GM18508 (cell line): Measurements from ENCODE around the gene CLRN3.

Experiments
- ATAC-seq: cut with Tn5 transposase; IDR thresholded peaks from one replicate; pipeline ENCODE4 v1.9.1; 2021; ENCODE audit warnings: moderate number of reproducible peaks; ENCODE audit not compliant: insufficient read depth, unreplicated experiment

Gene CLRN3

DNA sequence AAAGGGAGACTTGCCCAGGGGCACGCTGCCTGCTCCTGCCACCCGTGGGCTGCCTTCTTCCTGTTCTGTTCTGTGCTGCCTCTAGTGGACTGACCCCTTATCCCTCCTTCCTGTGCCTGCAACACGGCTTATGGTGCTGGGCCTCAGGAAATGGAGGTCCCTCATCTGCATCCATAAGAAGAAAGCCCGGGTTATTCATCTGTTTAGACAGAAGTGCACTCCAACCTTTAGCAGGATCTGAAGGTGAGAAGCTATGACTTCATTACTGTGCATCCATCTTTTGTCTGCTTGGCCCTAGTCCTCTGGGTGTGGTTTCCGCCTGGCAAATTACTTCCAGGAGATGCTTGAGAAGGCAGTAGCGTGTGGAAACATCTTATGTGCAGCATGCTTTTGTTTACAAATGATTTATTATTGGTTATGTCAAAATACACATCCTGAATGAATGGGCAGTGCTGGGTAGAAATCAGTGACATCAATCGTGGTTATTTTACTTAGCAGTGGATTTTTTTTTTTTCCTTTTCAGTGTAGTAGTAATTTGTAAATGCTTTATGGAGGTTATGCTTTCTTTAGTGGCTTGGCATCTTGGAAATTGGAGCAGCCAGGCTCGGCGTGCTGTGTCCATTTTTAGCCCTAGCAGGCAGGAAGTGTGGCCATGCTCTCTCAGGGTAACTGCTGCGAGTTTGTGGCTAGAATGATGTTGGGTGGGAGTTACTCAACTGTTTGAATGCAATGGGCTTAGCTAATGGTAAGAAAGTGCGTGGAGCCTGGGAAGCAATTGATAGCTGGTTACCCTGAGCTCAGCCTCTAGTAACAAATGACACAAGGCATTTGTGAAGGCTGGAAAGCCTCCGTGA, 26.9 kb upstream of the CLRN3 start:
- no peak for ATAC-seq

DNA sequence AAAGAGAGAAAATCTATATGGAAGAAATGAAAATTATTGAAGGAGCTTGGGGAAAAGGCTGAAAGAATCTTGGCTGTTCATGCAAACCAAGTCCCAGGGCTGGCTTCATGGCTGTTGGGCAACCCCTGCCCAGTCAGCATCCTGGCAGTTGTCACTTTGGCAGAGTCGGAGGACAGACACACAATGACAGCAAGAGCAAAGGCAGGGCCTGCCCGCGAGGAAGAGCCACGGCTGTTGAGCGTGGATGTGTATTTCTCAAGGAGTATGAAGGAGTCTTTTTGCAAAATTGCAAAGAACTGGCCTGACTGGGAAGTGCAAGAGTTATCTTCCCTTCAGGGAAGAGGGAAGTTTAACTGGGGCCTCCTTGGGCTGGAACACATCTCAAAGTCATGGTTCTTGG, 25.8 kb upstream of the CLRN3 start:
- no peak for ATAC-seq

DNA sequence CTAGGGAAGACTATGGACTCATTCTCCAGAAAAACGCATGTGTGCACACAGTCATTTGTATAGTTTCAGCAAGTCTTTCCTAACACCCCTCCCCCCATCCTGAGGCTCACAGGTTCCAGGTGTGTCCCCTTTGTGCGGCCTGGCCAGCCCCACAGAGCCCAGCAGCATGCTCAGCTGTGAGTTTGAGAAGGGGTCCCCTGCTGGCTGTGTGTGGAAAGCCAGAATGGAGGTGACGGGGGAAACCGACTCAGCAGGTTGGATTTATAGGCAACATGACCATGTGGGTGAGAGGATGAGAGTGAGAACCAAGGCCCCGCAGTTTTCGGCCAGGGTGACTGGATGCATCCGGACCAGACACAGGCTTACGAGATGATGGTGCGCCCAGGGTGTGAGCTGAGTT, 24.1 kb upstream of the CLRN3 start:
- ATAC-seq: no peak

DNA sequence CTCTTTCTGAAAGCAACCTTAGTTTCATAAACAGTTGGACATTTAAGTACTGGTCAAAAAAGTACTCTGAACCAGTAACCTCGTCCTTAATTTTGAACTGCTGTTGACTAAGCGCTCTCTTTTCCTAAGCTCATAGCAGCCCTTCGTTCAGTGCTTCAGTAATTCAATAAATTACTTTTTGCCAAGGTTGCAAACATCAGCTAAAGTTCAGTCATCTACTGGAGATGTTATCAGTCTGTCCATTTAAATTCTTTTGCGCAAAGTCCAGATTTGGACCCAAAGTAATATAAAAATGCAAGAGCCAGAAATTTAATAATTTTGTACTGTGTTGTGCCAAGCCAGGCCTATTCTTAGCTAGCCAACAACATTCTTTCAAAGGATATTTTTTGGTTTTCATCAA, 22.6 kb upstream of the CLRN3 start:
- no peak for ATAC-seq

DNA sequence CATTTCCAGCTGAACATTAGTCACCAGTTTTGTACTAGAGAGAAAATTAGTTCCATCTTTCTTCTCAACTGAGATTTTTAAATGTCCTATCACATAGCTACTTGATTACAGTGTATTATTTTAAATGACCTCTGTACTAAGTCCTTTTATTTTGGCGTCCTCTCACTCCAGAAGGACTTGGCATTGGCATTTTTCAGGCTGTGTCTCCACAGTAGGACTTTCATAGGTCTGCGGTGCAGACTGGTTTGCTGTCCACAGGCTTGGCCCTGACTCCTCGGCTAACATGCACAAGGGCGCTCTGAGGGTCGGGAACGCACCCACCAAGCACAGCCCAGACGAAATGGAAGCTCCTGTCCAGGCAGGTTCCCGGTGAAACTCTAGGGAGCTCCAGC, 20.6 kb upstream of the CLRN3 start:
- no peak for ATAC-seq

DNA sequence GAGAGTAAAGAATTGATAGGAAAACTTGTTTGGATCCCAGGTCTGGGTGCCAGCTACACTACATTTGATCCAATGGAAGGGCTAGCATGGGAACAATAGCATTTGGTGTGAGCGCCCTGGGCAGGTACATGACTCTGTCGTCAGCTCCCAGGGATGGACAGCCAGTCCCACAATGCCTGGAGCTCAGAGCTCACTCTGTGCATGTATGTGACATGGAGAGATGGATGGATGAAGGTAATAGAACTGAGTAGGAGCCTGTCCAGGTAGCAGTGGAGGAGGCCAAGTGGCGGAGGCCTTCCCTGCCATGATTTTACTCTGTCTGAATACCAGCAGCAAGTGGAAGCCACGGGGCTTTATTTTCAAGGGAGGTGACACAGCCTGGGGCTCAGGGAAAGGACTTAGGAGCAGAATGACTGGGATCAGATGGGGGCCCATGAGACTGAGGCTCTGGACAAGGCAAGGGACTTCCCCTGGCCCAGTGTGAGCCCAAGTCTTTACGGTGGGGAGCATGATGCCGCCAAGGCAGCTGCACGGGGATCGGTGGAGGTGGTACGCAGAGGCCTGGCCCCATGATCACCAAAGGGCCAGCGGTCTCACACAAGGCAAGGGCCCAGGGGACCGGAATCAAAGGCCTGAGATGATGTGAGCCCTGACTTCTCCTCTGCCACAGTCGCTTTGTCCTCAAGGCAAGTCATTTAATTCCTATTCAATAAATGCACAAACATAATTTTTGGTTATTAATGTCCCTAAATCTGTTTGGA, 20.0 kb upstream of the CLRN3 start:
- no peak for ATAC-seq

DNA sequence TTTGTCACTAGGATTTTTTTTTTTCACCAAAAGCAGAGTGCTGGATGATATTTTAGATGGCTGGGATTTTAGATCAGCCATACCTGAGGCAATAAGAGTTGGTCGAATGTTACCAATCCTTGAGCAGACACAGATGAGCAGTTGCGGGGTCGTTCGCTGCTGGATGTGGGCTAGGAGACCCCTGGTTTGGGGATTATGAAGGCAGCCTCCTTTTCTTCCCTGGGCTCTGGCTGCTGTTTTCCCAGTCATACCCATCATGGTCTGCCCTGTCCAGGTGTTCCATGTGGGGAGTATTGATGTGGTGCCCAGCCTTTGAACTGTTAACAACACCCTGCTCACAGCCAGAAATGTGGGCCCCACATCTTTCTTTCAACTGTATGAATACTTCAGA, 19.1 kb upstream of the CLRN3 start:
- ATAC-seq: no peak

DNA sequence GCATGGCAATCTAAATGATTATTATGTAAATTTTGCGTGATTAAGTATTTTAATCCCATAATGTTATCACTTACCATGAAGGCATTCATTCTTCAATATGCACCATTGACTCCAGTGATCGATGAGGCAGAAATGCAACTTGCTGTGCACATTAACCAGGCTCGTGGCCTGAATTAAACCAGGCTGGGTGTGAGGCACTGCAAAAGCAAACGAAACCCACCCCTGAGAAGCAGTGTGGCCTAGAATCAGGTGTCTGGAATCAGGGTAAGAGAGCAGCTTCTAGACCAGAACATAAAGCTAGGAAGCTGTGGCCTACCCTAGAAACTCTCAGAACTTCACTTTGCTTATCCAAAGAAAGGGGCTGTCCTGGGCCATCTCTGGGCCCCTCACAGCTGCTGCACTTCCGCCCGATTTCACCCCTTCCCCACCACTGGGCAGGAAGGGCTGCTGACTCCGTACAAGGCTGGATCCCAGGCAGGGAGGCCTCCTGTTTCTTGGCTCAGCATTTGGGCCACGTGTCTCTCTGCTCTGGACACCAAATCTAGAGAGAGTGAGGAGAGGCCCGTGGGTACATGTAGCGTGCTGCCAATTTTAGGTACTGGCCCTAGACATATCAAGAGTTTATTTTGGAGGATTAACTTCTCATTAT, 18.6 kb upstream of the CLRN3 start:
- ATAC-seq: no peak

DNA sequence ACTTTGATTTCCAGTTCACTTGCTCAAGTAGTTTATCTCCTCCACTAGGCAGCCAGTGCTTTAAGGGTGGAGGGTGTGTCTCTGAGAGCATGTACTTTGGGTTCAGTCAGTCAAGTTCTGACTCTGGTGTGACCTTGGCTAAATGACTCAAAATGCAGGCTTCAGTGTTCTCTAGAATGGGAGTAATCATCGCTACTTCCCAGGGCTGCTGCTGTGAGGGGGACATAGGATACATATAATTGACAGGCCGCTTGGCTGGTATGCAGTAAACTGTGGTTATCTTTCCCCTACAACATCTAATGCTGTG, 17.7 kb upstream of the CLRN3 start:
- no peak for ATAC-seq

DNA sequence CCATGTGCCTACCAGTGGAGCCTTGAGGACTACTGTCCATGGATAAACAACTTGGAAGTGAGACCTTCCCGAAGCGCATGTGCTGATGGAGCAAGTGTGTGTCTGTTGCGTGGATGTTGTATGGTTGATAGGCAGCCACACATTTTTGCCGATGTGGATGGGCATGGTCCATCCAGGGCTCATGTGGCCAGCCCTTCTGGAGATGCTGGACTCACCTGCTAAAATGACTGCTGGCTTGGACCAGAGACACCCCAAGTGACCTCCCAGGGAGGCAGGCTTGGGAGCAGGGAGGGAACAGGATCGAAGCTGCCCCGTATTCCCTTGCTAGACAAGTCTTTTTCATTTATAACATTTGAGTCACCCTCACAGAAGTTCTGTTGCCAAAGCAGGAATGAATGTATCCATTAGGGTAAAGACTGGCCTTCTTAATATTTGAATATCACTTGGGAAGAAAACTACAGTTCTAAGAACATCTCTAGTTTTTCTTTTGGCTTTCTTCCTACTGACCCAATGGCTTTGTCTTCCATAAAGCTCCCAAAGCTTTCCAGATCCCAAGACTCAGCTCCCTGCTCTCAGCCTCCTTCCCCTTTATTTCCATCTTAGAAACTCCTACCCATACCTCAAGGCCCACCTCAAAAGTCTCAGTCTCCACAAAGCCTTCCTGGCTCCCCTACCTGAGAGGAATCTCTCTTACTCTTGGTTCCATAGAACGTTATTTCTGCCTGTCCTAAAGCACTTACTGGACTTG, 17.1 kb upstream of the CLRN3 start:
- no peak for ATAC-seq

DNA sequence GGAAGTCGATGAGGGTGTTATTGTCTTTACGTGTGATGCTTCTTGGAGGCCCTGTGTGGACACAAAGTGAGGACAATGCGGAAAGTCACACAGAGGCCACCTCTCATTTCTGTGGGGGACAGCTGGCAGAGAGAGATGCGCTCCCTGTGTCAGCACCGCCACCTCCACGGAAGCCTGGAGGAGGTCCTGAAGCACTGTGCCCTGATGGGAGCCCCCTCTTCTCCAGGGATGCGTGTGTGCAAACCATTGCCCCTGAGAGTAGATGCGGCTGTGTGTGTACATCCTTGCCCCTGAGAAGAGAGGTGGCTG, 16.2 kb upstream of the CLRN3 start:
- ATAC-seq: no peak

DNA sequence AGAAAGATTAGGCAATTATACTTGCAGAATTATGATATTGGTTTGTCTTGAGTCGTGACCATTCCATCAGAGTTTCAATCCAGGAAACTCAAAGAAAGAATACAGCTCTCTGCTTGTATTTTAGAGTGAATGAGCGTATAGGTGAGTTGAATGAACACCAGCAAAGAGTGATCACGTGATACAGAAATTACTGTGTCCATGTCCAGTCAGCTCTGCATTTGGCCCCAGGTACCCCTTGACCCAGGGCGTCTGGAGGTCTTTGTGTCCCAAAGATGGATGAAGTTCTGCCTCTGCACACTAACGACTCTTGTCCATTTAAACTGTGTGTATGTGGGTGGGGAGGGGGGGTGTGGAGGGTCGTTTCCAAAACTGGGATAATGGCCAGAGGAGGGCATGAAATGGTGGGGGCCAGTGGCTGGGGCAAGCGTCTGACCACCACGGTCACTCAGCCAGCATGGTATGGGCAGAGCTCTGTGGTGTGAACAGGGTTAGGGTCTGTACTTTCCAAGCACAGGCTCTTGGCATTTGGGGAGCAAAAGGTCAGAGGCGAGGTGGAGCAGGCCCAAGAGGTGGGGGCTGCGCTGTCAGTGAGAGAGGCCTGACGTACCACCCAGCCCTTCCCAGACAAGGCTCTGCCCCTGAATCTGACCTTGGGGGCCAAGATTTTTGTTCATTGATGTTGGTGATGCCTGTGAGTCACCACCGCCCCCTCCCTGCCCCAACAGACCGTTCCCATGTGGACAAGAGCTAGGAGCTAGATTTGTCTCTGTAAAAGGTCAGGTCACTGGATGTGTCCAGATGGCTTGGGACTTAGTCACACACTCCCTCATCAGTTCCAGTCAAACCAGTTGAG, 15.6 kb upstream of the CLRN3 start:
- no peak for ATAC-seq

DNA sequence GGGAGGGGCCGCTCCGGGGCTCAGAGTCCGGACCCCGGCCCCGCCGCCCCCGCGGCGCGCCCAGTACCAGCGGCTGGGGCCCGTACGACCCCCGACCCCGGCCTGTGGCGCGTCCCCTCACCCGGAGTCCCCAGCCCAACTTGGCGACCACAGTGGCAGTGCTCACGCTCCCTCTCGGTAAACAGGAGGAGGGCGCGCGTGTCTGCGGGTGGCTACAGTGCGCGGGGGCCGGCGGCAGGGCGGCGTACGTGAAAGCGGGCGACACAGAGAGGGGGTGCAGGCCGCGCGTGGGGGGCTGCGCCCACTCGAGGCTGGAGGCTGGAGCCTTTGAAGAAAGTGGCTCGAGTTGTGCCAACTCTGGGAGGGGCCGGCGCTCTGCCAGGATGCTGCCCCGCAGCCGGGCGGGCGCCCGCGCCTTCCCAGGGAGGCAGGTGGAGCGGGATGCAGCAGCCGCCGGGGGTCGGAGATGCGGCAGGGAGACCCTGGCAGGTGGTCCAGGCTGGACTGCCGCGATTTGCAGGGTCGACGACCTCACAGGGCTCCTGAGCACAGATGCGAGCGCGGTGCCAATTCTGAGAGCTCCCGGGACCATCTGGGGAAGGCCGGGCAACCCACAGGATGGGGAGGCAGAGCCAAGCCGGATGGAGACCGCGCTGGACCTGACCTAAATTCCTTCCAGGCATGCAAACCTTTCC, 14.8 kb upstream of the CLRN3 start:
- no peak for ATAC-seq

DNA sequence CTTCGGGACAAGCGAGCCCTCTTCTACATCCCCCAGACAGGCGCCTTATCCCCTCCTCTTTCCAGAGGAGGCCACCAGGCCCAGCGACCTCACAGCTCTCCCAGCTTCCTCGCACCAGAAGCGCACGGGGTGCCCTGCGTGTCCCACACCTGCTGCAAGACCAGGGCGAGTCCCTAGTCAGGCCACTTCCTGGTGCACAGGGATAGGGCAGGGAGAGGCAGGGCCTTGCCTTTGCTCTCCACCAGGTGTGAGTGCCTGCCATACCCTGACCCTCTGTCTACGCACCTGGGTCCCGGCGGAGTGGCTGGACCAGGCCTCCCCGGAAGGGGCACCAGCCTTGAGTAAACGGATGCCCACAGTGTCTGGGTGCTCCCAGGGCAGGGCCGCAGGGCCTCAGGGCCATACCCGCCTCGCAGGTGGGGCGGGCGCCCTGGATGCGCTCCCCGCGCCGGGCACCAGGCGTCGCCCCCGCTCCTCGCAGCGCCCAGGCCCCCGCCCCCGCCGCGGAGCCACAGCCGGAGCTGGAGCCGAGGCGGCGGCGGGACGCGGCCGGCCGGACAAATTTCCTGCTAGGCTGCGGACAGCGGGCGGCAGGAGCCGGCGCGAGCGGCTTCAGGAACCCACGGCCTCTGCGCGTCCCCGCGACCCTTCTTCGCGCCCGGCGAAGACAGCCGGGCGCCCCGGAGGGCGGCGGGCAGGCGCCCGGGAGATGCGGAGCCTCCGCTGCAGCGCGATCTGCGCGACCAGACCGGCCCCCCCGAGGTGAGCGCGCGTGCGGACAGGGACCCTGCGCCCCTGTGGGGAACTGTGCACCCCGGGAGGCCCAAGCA, 14.0 kb upstream of the CLRN3 start, which contains the start of gene PTPRE:
Gene PTPRE, plus strand, starts transcription at position 556 of the 830 bp plus-strand sequence. CDS start 133,779 bp downstream, outside the sequence.
- no peak for ATAC-seq

DNA sequence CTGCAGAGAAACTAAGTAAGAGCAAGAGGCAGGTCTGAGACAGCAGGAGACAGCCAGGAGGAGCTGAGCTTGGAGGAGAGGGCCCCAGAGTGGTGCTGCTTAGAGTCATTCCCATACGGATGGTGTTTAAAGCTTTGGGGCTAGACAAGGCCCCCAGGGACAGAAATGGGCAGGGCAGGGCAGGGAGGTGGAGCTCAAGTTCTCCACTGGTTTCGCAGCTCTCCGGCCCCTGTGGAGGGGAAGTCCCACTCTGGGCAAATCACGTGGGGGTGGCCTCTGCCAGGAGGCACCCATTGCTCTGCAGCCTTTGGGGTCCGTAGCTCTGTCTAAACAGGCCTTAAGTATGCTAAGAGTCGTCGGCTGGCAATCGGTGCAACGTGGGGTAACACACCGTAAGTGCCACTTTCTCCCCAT, 13.1 kb upstream of the CLRN3 start:
- no peak for ATAC-seq

DNA sequence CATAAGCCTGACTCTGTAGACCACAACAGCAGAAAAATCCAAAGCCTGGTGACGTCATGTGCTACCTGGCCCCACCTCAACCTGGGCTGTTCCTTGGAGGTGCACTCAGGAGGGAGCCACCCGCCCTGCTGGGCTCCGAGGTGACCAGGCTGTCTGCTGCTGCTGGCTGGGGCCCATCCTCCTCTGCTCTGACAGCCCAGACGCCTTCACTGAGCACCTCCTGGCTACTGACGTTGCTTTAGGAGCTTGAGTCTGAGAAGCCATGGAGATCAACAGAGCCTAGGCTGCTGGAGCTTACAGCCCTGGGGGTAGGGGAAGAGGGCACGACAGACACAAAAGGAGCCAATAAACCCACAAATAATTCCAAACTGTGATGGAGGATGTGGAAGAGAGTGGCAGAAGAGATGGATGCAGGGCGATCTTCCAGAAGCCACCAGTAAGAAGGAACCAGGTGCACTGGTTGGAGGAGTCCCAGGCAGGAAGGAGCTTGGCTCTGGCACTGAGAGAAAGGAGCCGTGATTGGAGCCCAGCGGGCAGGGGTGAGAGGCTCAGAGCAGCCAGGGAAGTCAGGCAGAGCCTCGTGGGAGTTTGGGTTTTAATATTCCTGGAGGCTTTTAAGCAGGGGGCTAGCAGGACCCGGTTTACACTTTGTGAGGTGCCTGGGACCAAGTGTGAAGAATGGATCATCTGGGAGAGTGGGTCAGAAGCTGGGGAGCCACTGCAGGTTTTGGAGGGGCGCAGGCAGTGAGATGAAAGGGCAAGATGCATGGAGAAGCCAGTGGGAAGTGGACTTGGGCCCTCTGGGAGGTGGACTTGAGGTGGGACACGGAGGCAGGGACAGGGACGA, 12.5 kb upstream of the CLRN3 start:
- no peak for ATAC-seq

DNA sequence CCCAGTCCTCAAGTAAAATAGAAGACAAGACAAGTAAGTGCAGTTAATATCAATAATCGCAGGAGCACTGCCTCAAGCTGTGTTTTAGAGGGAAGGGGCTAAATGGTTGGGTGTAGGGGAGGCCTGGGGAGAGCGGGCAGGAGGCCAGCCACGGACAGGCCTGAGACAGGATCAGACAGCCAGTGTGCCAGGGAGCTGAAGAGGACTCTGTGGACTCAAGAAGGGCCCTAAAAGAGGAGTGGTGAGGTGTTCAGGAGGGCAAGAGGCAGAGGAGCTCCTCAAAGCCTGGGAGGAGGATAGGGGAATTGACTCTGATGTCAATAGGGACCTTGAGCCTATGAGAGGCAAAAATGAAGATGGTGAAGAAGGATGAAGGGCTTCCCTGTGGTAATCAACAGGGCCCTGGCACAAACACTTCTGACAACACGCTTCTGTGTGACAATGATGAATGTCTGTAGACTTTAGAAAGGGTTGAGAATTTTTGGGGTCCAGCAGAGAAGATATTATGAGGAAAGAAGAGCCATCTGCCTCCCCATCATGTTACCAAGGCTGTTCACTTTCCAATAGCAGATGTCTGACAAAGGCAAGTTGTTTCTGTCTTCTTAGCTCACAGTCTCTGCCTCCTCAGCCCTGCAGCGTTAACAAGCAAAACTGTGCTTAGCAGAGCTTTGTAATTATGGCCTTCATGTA, 11.7 kb upstream of the CLRN3 start:
- ATAC-seq: no peak
